Mucosa of descending colon (tissue), 3 donors: ENCODE results near the gene CFLAR. TPM values are rescaled to one million over a fixed set of nuclear protein-coding genes. Genes with fewer than 3 reads are reported as not detected.
A peak's percentile ranks its signal among the peaks of the same experiment; 100 is the strongest.

Source experiments
- ATAC-seq: fragments of 200-7000 bp; cut with Tn5 transposase; one replicate; pipeline ENCODE4 v1.9.1; 2020; ENCODE audit warnings: mild to moderate bottlenecking, moderate library complexity
- DNase-seq, 3 donors: peaks; one replicate each; pipeline ENCODE4 v3.0.0-alpha.2; 2020
- H3K36me3 ChIP-seq: fragments of 200-600 bp; one replicate; pipeline ENCODE4 v1.8.0; 2021; ENCODE audit warnings: low read depth, mild to moderate bottlenecking
- H3K4me1 ChIP-seq: fragments of 200-600 bp; one replicate; pipeline ENCODE4 v1.8.0; 2021; ENCODE audit warnings: low read depth, mild to moderate bottlenecking
- H3K4me3 ChIP-seq: fragments of 200-600 bp; one replicate; pipeline ENCODE4 v1.8.0; 2021; ENCODE audit warnings: mild to moderate bottlenecking
- H3K9me3 ChIP-seq: fragments of 200-600 bp; one replicate; pipeline ENCODE4 v1.8.0; 2021; ENCODE audit warnings: mild to moderate bottlenecking
- CTCF ChIP-seq: fragments of 200-600 bp; IDR thresholded peaks from one replicate; pipeline ENCODE4 v1.8.0; 2022; ENCODE audit warnings: antibody characterized with exemption, mild to moderate bottlenecking
- intact Hi-C, 2 donors: fragments of 100-400 bp; cut with DNase I in 1 of 2; cut with micrococcal nuclease in 1 of 2; formaldehyde crosslinking; loops; one replicate each; pipeline versions ENCODE4 v1.11.0 to v1.11.1; 2022; cut with DNase I, micrococcal nuclease
- total RNA-seq, 3 donors: library from RNA; stranded (reverse); fragmentation: NEBNext Ultra II Directional in 2 of 3; extraction: Animal tissue kit (Norgen Biotek cat#: 25700) in 2 of 3; gene quantifications; one replicate each; pipeline versions ENCODE4 v1.2.1 to v1.2.4, GENCODE V29; 2021 to 2023
- donor health status: DM: no; HTN: no; CAD: no; lungs with moderate emphysema.
- donor health status: DM: no; HTN: no; CAD: no.
- donor health status: DM: no; HTN: yes; CAD: no.

CFLAR gene
- total RNA-seq, 3 donors from 2014 or later = 161 to 171 (median 166) TPM

GRCh38 chr2:201128933-201129505 lies 13.1 kb downstream of the CFLAR start:
- DNase-seq (peak in 1 of 3 donors; percentile 80), ATAC-seq (peak; percentile 74)
- peak overlapping the region; percentile 15 for H3K4me3 ChIP-seq
- H3K4me1 ChIP-seq = peaks cover 64% of the 10 kb centered on the region
- no peak for TF ChIP-seq CTCF
- intact Hi-C loops = no loop called here
- H3K36me3 ChIP-seq = no peaks in the 10 kb centered on the region
- no peaks in the 10 kb centered on the region for H3K9me3 ChIP-seq

- ATAC-seq = no peak
- intact Hi-C loops = no loop called here
- peaks cover 53% of the 10 kb centered on the region for H3K4me1 ChIP-seq
Observed at GRCh38 chr2:201130524-201131186, 14.7 kb downstream of the CFLAR start.

GRCh38 chr2:201132518-201132917 lies 16.6 kb downstream of the CFLAR start:
- H3K4me3 ChIP-seq = no peak overlapping the region
- H3K4me1 ChIP-seq = peaks cover 34% of the 10 kb centered on the region
- peaks cover 6% of the 10 kb centered on the region for H3K36me3 ChIP-seq
- DNase-seq (no peak), ATAC-seq (no peak)
- intact Hi-C loops = no loop called here
- H3K9me3 ChIP-seq = no peaks in the 10 kb centered on the region
- TF ChIP-seq CTCF = no peak

More at GRCh38 chr2:201130524-201131186, 14.7 kb downstream of the CFLAR start:
- no peaks in the 10 kb centered on the region for H3K36me3 ChIP-seq
- no peak for TF ChIP-seq CTCF
- DNase-seq = no peak
- H3K9me3 ChIP-seq = no peaks in the 10 kb centered on the region
- H3K4me3 ChIP-seq = no peak overlapping the region

GRCh38 chr2:201135386-201135785 lies 19.4 kb downstream of the CFLAR start:
- Histone ChIP-seq H3K4me3 (no peak overlapping the region), H3K9me3 (no peaks in the 10 kb centered on the region), H3K4me1 (peaks cover 5% of the 10 kb centered on the region), H3K36me3 (peaks cover 18% of the 10 kb centered on the region)
- intact Hi-C loops = no loop called here
- ATAC-seq (no peak), DNase-seq (no peak)
- no peak for TF ChIP-seq CTCF

- intact Hi-C loops = no loop called here
- no peaks in the 10 kb centered on the region for H3K9me3 ChIP-seq
- no peak for ATAC-seq
- H3K4me3 ChIP-seq = no peak overlapping the region
- no peak for DNase-seq
- peaks cover 5% of the 10 kb centered on the region for H3K4me1 ChIP-seq
- H3K36me3 ChIP-seq = peaks cover 18% of the 10 kb centered on the region
- TF ChIP-seq CTCF = no peak
Observed at GRCh38 chr2:201136889-201137321, 20.9 kb downstream of the CFLAR start.
